ENCODE measurements around the gene APBA1. TPM values are rescaled to one million over a fixed set of nuclear protein-coding genes. Genes with fewer than 3 reads are reported as not detected.

Gene APBA1
- total and polyA plus RNA-seq, 4 experiments from 2014 or later, result 0.83 to 2.0 (median 0.90) TPM; not detected in 1

GRCh38 chr9:69504058-69504457, 168.1 kb downstream of the APBA1 start:
- Histone ChIP-seq H3K36me3 (ENCODE audit: insufficient read depth, low read length) (no peaks in the 10 kb centered on the region), H3K9me3 (ENCODE audit: control insufficient read depth in 1 of 2, low read length in 2 of 2) (no peaks in the 10 kb centered on the region), H3K27ac (ENCODE audit: low read depth, low read length) (no peak overlapping the region), H3K27me3 (ENCODE audit: insufficient read depth, low read length) (no peaks in the 10 kb centered on the region), H3K4me1 (ENCODE audit: insufficient read depth, low read length) (no peaks in the 10 kb centered on the region), H3K4me3 (ENCODE audit: low read length in 2 of 2) (no peak overlapping the region)
- Mint-ChIP-seq H3K27me3 (no peaks in the 10 kb centered on the region), H3K27ac (peak overlapping the region in 1 of 7 donors; percentile 32), H3K36me3 (no peaks in the 10 kb centered on the region), H3K9me3 (no peaks in the 10 kb centered on the region), H3K4me1 (peaks cover 0 to 9% (median 2%) of the 10 kb centered on the region in 4 donors), H3K4me3 (no peak overlapping the region)
- intact Hi-C loops (cut with micrococcal nuclease), result no loop called here
- ChIA-PET CTCF (ENCODE audit: partially characterized antibody) (no interaction called here), POLR2A (ENCODE audit: partially characterized antibody) (no interaction called here)
- DNase-seq, result no peak

GRCh38 chr9:69502671-69503301, 169.4 kb downstream of the APBA1 start:
- H3K36me3 ChIP-seq (ENCODE audit: insufficient read depth, low read length), result no peaks in the 10 kb centered on the region
- H3K9me3 Mint-ChIP-seq, result no peaks in the 10 kb centered on the region
- no peaks in the 10 kb centered on the region for H3K27me3 ChIP-seq (ENCODE audit: insufficient read depth, low read length)
- H3K27ac Mint-ChIP-seq, result peak overlapping the region in 2 of 7 donors; percentile 68 to 76
- CTCF ChIA-PET (ENCODE audit: partially characterized antibody), result interaction anchor here (0.5 kb wide), 1 partner anchor 18 kb away, joined by 4 read pairs; no protein-coding TSS in a partner anchor
- H3K4me3 ChIP-seq (ENCODE audit: low read length in 2 of 2), result no peak overlapping the region
- H3K4me1 ChIP-seq (ENCODE audit: insufficient read depth, low read length), result no peaks in the 10 kb centered on the region
- H3K9me3 ChIP-seq (ENCODE audit: control insufficient read depth in 1 of 2, low read length in 2 of 2), result no peaks in the 10 kb centered on the region
- no peaks in the 10 kb centered on the region for H3K36me3 Mint-ChIP-seq
- no peaks in the 10 kb centered on the region for H3K27me3 Mint-ChIP-seq
- H3K4me3 Mint-ChIP-seq, result peak overlapping the region in 7 of 8 donors; percentile 19 to 77 (median 44)
- H3K4me1 Mint-ChIP-seq, result peaks cover 0 to 9% (median 2%) of the 10 kb centered on the region in 4 donors
- H3K27ac ChIP-seq (ENCODE audit: low read depth, low read length), result no peak overlapping the region
- DNase-seq, result peak in 1 of 5 donors; percentile 15
- POLR2A ChIA-PET (ENCODE audit: partially characterized antibody), result no interaction called here
- intact Hi-C loops (cut with micrococcal nuclease), result no loop called here

- CTCF ChIA-PET (ENCODE audit: partially characterized antibody), result no interaction called here
- Mint-ChIP-seq H3K4me1 (peaks cover 0 to 13% (median 2%) of the 10 kb centered on the region in 4 donors), H3K9me3 (peaks cover 0 to 2% (median 0%) of the 10 kb centered on the region in 8 donors), H3K4me3 (no peak overlapping the region), H3K27ac (no peak overlapping the region), H3K36me3 (no peaks in the 10 kb centered on the region), H3K27me3 (no peaks in the 10 kb centered on the region)
- no peak for DNase-seq
- intact Hi-C loops (cut with micrococcal nuclease), result no loop called here
- Histone ChIP-seq H3K4me3 (ENCODE audit: low read length in 2 of 2) (no peak overlapping the region), H3K27me3 (ENCODE audit: insufficient read depth, low read length) (no peaks in the 10 kb centered on the region), H3K36me3 (ENCODE audit: insufficient read depth, low read length) (no peaks in the 10 kb centered on the region), H3K9me3 (ENCODE audit: control insufficient read depth in 1 of 2, low read length in 2 of 2) (no peaks in the 10 kb centered on the region), H3K27ac (ENCODE audit: low read depth, low read length) (no peak overlapping the region), H3K4me1 (ENCODE audit: insufficient read depth, low read length) (no peaks in the 10 kb centered on the region)
- POLR2A ChIA-PET (ENCODE audit: partially characterized antibody), result no interaction called here
Measured at GRCh38 chr9:69500896-69501295, 171.3 kb downstream of the APBA1 start.

GRCh38 chr9:69499959-69500358, 172.2 kb downstream of the APBA1 start:
- H3K27me3 ChIP-seq (ENCODE audit: insufficient read depth, low read length), result no peaks in the 10 kb centered on the region
- intact Hi-C loops (cut with micrococcal nuclease), result no loop called here
- Mint-ChIP-seq H3K4me1 (peaks cover 0 to 13% (median 2%) of the 10 kb centered on the region in 4 donors), H3K27ac (peak overlapping the region in 1 of 7 donors; percentile 51), H3K9me3 (peaks cover 0 to 2% (median 0%) of the 10 kb centered on the region in 8 donors), H3K27me3 (no peaks in the 10 kb centered on the region), H3K36me3 (no peaks in the 10 kb centered on the region), H3K4me3 (no peak overlapping the region)
- ChIA-PET CTCF (ENCODE audit: partially characterized antibody) (no interaction called here), POLR2A (ENCODE audit: partially characterized antibody) (no interaction called here)
- H3K36me3 ChIP-seq (ENCODE audit: insufficient read depth, low read length), result no peaks in the 10 kb centered on the region
- no peaks in the 10 kb centered on the region for H3K4me1 ChIP-seq (ENCODE audit: insufficient read depth, low read length)
- no peaks in the 10 kb centered on the region for H3K9me3 ChIP-seq (ENCODE audit: control insufficient read depth in 1 of 2, low read length in 2 of 2)
- no peak for DNase-seq
- H3K27ac ChIP-seq (ENCODE audit: low read depth, low read length), result no peak overlapping the region
- no peak overlapping the region for H3K4me3 ChIP-seq (ENCODE audit: low read length in 2 of 2)

- H3K9me3 ChIP-seq (ENCODE audit: control insufficient read depth in 1 of 2, low read length in 2 of 2), result no peaks in the 10 kb centered on the region
- no peak for DNase-seq
- intact Hi-C loops (cut with micrococcal nuclease), result no loop called here
- Mint-ChIP-seq H3K4me3 (no peak overlapping the region), H3K27me3 (no peaks in the 10 kb centered on the region), H3K4me1 (peaks cover 0 to 13% (median 2%) of the 10 kb centered on the region in 4 donors), H3K9me3 (peaks cover 0 to 2% (median 0%) of the 10 kb centered on the region in 8 donors), H3K36me3 (no peaks in the 10 kb centered on the region), H3K27ac (no peak overlapping the region)
- ChIA-PET CTCF (ENCODE audit: partially characterized antibody) (no interaction called here), POLR2A (ENCODE audit: partially characterized antibody) (no interaction called here)
- no peak overlapping the region for H3K4me3 ChIP-seq (ENCODE audit: low read length in 2 of 2)
- H3K27me3 ChIP-seq (ENCODE audit: insufficient read depth, low read length), result no peaks in the 10 kb centered on the region
- no peaks in the 10 kb centered on the region for H3K4me1 ChIP-seq (ENCODE audit: insufficient read depth, low read length)
- no peaks in the 10 kb centered on the region for H3K36me3 ChIP-seq (ENCODE audit: insufficient read depth, low read length)
- H3K27ac ChIP-seq (ENCODE audit: low read depth, low read length), result no peak overlapping the region
Measured at GRCh38 chr9:69499407-69499806, 172.8 kb downstream of the APBA1 start.

GRCh38 chr9:69498470-69498869, 173.7 kb downstream of the APBA1 start:
- no peaks in the 10 kb centered on the region for H3K4me1 ChIP-seq (ENCODE audit: insufficient read depth, low read length)
- no peak overlapping the region for H3K27ac Mint-ChIP-seq
- DNase-seq, result no peak
- no peaks in the 10 kb centered on the region for H3K27me3 ChIP-seq (ENCODE audit: insufficient read depth, low read length)
- H3K36me3 Mint-ChIP-seq, result no peaks in the 10 kb centered on the region
- H3K4me1 Mint-ChIP-seq, result peaks cover 0 to 12% (median 2%) of the 10 kb centered on the region in 4 donors
- H3K4me3 Mint-ChIP-seq, result no peak overlapping the region
- H3K4me3 ChIP-seq (ENCODE audit: low read length in 2 of 2), result no peak overlapping the region
- no peaks in the 10 kb centered on the region for H3K36me3 ChIP-seq (ENCODE audit: insufficient read depth, low read length)
- ChIA-PET CTCF (ENCODE audit: partially characterized antibody) (no interaction called here), POLR2A (ENCODE audit: partially characterized antibody) (no interaction called here)
- H3K27me3 Mint-ChIP-seq, result no peaks in the 10 kb centered on the region
- H3K27ac ChIP-seq (ENCODE audit: low read depth, low read length), result no peak overlapping the region
- no peaks in the 10 kb centered on the region for H3K9me3 ChIP-seq (ENCODE audit: control insufficient read depth in 1 of 2, low read length in 2 of 2)
- H3K9me3 Mint-ChIP-seq, result peaks cover 0 to 2% (median 0%) of the 10 kb centered on the region in 8 donors
- intact Hi-C loops (cut with micrococcal nuclease), result no loop called here

GRCh38 chr9:69497816-69498215, 174.4 kb downstream of the APBA1 start:
- H3K4me3 Mint-ChIP-seq, result no peak overlapping the region
- ChIA-PET POLR2A (ENCODE audit: partially characterized antibody) (no interaction called here), CTCF (ENCODE audit: partially characterized antibody) (no interaction called here)
- no peaks in the 10 kb centered on the region for H3K36me3 Mint-ChIP-seq
- H3K4me1 Mint-ChIP-seq, result peaks cover 0 to 9% (median 2%) of the 10 kb centered on the region in 4 donors
- H3K27ac Mint-ChIP-seq, result peak overlapping the region in 1 of 7 donors; percentile 78
- Histone ChIP-seq H3K27ac (ENCODE audit: low read depth, low read length) (no peak overlapping the region), H3K27me3 (ENCODE audit: insufficient read depth, low read length) (no peaks in the 10 kb centered on the region), H3K9me3 (ENCODE audit: control insufficient read depth in 1 of 2, low read length in 2 of 2) (no peaks in the 10 kb centered on the region), H3K36me3 (ENCODE audit: insufficient read depth, low read length) (no peaks in the 10 kb centered on the region), H3K4me1 (ENCODE audit: insufficient read depth, low read length) (no peaks in the 10 kb centered on the region), H3K4me3 (ENCODE audit: low read length in 2 of 2) (no peak overlapping the region)
- no peaks in the 10 kb centered on the region for H3K27me3 Mint-ChIP-seq
- no peak for DNase-seq
- peaks cover 0 to 2% (median under 1%) of the 10 kb centered on the region in 8 donors for H3K9me3 Mint-ChIP-seq
- intact Hi-C loops (cut with micrococcal nuclease), result no loop called here
